Pancreas (tissue), 10 donors: Measurements from ENCODE around the gene GAS5. TPM values are rescaled to one million over a fixed set of nuclear protein-coding genes. Genes with fewer than 3 reads are reported as not detected.

Experiments used
- ATAC-seq, 4 donors: fragments of 200-7000 bp; cut with Tn5 transposase; one replicate each; pipeline versions ENCODE4 v1.8.0 to v1.9.1; 2020; ENCODE audit warnings: mild to moderate bottlenecking in 4 of 4, moderate library complexity in 4 of 4
- DNase-seq, 6 donors: peaks; one replicate each; pipeline ENCODE4 v3.0.0-alpha.2; 2020
- FAIRE-seq: peaks from 2 replicates; lab custom pipeline; 2012; peaks lifted over from hg19 to GRCh38; lab: Jason Lieb, UNC
- H3K27ac ChIP-seq, 4 donors: fragments of 200-600 bp; sonication (generic); 1 replicate in 3 of 4; 2 replicates in 1 of 4; pipeline versions ENCODE4 v1.5.0 to v1.8.0; 2020
- H3K27me3 ChIP-seq, 4 donors: fragments of 200-600 bp; one replicate each; pipeline ENCODE4 v1.8.0; 2021
- H3K36me3 ChIP-seq, 3 donors: fragments of 200-600 bp; sonication (generic) in 1 of 3; one replicate each; pipeline versions ENCODE4 v1.5.0 to v1.8.0; 2020 to 2021
- H3K4me1 ChIP-seq, 3 donors: fragments of 200-600 bp; one replicate each; pipeline ENCODE4 v1.8.0; 2021
- H3K4me3 ChIP-seq, 4 donors: fragments of 200-600 bp; sonication (generic) in 2 of 4; one replicate each; pipeline versions ENCODE4 v1.5.0 to v1.8.0; 2020 to 2021
- H3K9me3 ChIP-seq, 4 donors: fragments of 200-600 bp; one replicate each; pipeline ENCODE4 v1.8.0; 2021
- WGBS, 2 donors: extraction: QIAGEN DNeasy Blood & Tissue Kit; methylation state at CpG; one replicate each; pipeline ENCODE4 v1.1.7; 2013; 5-methylcytosine and 5-hydroxymethylcytosine counted together
- intact Hi-C, 3 donors: fragments of 100-400 bp; cut with DNase I; formaldehyde crosslinking; loops; one replicate each; pipeline versions ENCODE4 v1.11.1 to v1.14.2; 2022
- polyA plus RNA-seq, 2 donors: library from polyadenylated mRNA; stranded (reverse); fragments of 200-250 nt; gene quantifications; one replicate each; pipeline ENCODE4 v1.2.3, GENCODE V29; 2013
- total RNA-seq, 6 donors: library from RNA; stranded (reverse); fragmentation: NEBNext Ultra II Directional in 4 of 6; extraction: Animal tissue kit (Norgen Biotek cat#: 25700) in 4 of 6; gene quantifications; one replicate each; pipeline versions ENCODE4 v1.2.1 to v1.2.4, GENCODE V29; 2021 to 2023
- TF ChIP-seq, protein P1 (sequence below), 4 donors: fragments of 200-600 bp; sonication (generic) in 3 of 4; IDR thresholded peaks; one replicate each; pipeline versions ENCODE4 v1.5.0 to v1.8.0; 2021; ENCODE audit warnings: antibody characterized with exemption in 4 of 4
- donor health status: healthy with polysubstance abuse.
- donor health status: DM: no; HTN: no; CAD: no; lungs with moderate emphysema.
- donor health status: DM: no; HTN: no; CAD: no.
- donor health status: control.
- donor health status: control.
- donor health status: Bipolar disorder and iron deficiency.
- donor health status: DM: yes; HTN: yes; CAD: no.
- donor health status: DM: no; HTN: no; CAD: no.
- donor health status: DM: no; HTN: no; CAD: no.
- donor health status: DM: yes; HTN: yes; CAD: no.

The GAS5 gene
- total and polyA plus RNA-seq, 8 donors: 214 to 1,057 (median 502) TPM

DNA sequence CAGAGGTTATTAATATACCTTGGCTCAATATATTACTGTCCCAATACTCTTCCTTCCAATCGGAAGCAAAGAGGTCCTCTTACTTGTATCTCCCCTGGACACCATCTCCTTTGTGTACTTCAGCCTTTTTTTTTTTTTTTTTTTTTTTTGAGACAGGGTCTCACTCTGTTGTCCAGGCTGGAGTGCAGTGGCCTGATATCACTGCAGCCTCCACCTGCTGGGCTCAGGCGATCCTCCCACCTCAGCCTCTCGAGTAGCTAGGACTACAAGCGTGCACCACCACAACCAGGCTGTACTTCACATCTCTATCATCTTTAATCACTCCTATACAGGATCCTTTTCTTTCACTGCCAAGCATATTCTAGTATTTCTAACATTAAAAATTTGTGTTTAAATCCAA lies 46.1 kb downstream of the GAS5 start:
- Histone ChIP-seq H3K27me3 (no peaks in the 10 kb centered on the region), H3K4me1 (peaks cover 0 to 5% (median 0%) of the 10 kb centered on the region in 3 donors), H3K9me3 (no peaks in the 10 kb centered on the region), H3K36me3 (no peaks in the 10 kb centered on the region), H3K27ac (no peak overlapping the region), H3K4me3 (no peak overlapping the region)
- FAIRE-seq: no peak
- TF ChIP-seq, protein P1, sequence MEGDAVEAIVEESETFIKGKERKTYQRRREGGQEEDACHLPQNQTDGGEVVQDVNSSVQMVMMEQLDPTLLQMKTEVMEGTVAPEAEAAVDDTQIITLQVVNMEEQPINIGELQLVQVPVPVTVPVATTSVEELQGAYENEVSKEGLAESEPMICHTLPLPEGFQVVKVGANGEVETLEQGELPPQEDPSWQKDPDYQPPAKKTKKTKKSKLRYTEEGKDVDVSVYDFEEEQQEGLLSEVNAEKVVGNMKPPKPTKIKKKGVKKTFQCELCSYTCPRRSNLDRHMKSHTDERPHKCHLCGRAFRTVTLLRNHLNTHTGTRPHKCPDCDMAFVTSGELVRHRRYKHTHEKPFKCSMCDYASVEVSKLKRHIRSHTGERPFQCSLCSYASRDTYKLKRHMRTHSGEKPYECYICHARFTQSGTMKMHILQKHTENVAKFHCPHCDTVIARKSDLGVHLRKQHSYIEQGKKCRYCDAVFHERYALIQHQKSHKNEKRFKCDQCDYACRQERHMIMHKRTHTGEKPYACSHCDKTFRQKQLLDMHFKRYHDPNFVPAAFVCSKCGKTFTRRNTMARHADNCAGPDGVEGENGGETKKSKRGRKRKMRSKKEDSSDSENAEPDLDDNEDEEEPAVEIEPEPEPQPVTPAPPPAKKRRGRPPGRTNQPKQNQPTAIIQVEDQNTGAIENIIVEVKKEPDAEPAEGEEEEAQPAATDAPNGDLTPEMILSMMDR (IDR thresholded peaks at IDR 0.05): no peak
- no peak for DNase-seq
- intact Hi-C loops: no loop called here
- 96% methylated on average over 4 of the region's 4 CpGs for WGBS, 2 donors
- no peak for ATAC-seq

DNA sequence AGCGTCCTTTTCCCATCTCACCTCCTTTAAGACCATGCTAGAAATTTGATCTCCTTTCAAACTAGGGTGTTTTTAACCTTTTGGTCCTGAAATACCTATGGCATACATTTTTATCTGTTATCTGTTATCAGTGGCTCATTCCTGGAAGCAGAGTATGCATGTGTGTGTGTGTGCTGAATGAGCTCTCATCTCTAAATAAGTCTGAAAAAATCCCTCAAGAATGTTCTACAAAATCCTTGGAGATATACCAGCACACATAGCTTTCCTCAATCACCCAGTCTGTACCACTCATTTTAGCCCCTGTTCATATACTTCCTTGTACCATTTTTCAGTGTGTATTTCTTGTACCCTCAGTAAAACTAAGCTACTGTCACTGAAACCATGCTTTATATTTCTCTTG lies 49.3 kb downstream of the GAS5 start:
- WGBS, 2 donors: 59 to 70% methylated on average over 1 of the region's 1 CpG
- ATAC-seq: no peak

More for the DNA sequence above, 49.3 kb downstream of the GAS5 start:
- no peak overlapping the region for H3K27ac ChIP-seq
- H3K4me1 ChIP-seq: peaks cover 0 to 3% (median 0%) of the 10 kb centered on the region in 3 donors
- H3K27me3 ChIP-seq: no peaks in the 10 kb centered on the region
- intact Hi-C loops: no loop called here
- FAIRE-seq (no peak), DNase-seq (no peak)
- no peaks in the 10 kb centered on the region for H3K36me3 ChIP-seq
- H3K9me3 ChIP-seq: no peaks in the 10 kb centered on the region
- no peak overlapping the region for H3K4me3 ChIP-seq
- TF ChIP-seq, protein P1 (IDR thresholded peaks at IDR 0.05): no peak

Other genes with a start within 250 kb of the GAS5 start
- gene TEX50, start 232.7 kb downstream of the GAS5 start, total RNA-seq: not detected
- gene TEX50, start 232.7 kb downstream of the GAS5 start, polyA plus RNA-seq: not detected
- under 1 TPM; 0.19 to 0.46 (median 0.28) TPM for gene ANKRD45, start 198.1 kb downstream of the GAS5 start, total RNA-seq
- under 1 TPM; 0.15 to 0.52 TPM for gene ANKRD45, start 198.1 kb downstream of the GAS5 start, polyA plus RNA-seq
- 10 to 100 TPM in 1 of 6 donors, 1 to 10 TPM in 5; 5.9 to 11.9 (median 7.7) TPM for gene KLHL20, start 153.0 kb downstream of the GAS5 start, total RNA-seq
- 1 to 10 TPM; 3.3 to 5.1 TPM for gene KLHL20, start 153.0 kb downstream of the GAS5 start, polyA plus RNA-seq
- 10 to 100 TPM in 1 of 6 donors, 1 to 10 TPM in 5; 3.9 to 11.1 (median 5.9) TPM for gene DARS2, start 43.3 kb downstream of the GAS5 start, total RNA-seq
- gene DARS2, start 43.3 kb downstream of the GAS5 start, polyA plus RNA-seq: 1 to 10 TPM; 3.4 to 5.1 TPM
- 1 to 10 TPM in 4 of 6 donors, under 1 TPM in 2; 0.83 to 2.0 (median 1.5) TPM for gene CENPL, start 43.1 kb downstream of the GAS5 start, total RNA-seq
- under 1 TPM; 0.73 to 0.80 TPM for gene CENPL, start 43.1 kb downstream of the GAS5 start, polyA plus RNA-seq
- 1 to 10 TPM; 3.8 to 7.0 (median 4.4) TPM for gene ZBTB37, start 391 bp upstream of the GAS5 start, total RNA-seq
- gene ZBTB37, start 391 bp upstream of the GAS5 start, polyA plus RNA-seq: 1 to 10 TPM; 1.2 to 1.3 TPM
- gene SERPINC1, start 49.3 kb upstream of the GAS5 start, total RNA-seq: 1 to 10 TPM in 1 of 6 donors, under 1 TPM in 1, not detected in 4; 0.16 to 1.2 TPM
- gene SERPINC1, start 49.3 kb upstream of the GAS5 start, polyA plus RNA-seq: not detected
- 10 to 100 TPM; 11.4 to 27.9 (median 15.2) TPM for gene RC3H1, start 154.4 kb upstream of the GAS5 start, total RNA-seq
- gene RC3H1, start 154.4 kb upstream of the GAS5 start, polyA plus RNA-seq: 1 to 10 TPM; 2.7 to 4.4 TPM